ENCODE results near the gene LIG4.

GRCh38 chr13:108225440-108225839 is 10.1 kb upstream of the LIG4 start:
- TF ChIP-seq POLR2A (IDR thresholded peaks at IDR 0.05; ENCODE audit: low read depth) (no peak), CTCF (IDR thresholded peaks at IDR 0.05) (no peak)

All from esophagus muscularis mucosa (tissue), 3 donors.